Parietal lobe (tissue), 2 donors: ENCODE data around the gene SIRT4. TPM values are rescaled to one million over a fixed set of nuclear protein-coding genes. Genes with fewer than 3 reads are reported as not detected.

Experiments used
- small RNA-seq: library from RNA; depleted of rRNA; stranded (forward); fragments of <200 nt; gene quantifications from one replicate; pipeline ENCODE3, GENCODE V24; 2014; ENCODE audit warnings: low replicate concordance
- total RNA-seq: library from RNA; depleted of rRNA; stranded (reverse); fragments of >200 nt; gene quantifications from one replicate; pipeline ENCODE4 v1.2.3, GENCODE V29; 2014

SIRT4 gene
- total RNA-seq, result 2.2 TPM

GRCh38 chr12:120301962-120302815, at the start of gene SIRT4:
Gene SIRT4, plus strand, starts transcription at chr12:120302321. Its CDS starts 1,241 bp downstream, at chr12:120303562.

GRCh38 chr12:120265473-120266179, 36.5 kb upstream of the SIRT4 start, which contains the start of gene PXN:
Gene PXN, minus strand, starts transcription at chr12:120265730. Its CDS starts 101 bp downstream, at chr12:120265629.

GRCh38 chr12:120292661-120293531, 9.2 kb upstream of the SIRT4 start, which contains the start of gene RNU4-1:
Gene RNU4-1, minus strand, starts transcription at chr12:120293237.

GRCh38 chr12:120327593-120327992, 25.5 kb downstream of the SIRT4 start, which contains the start of gene PLA2G1B:
Gene PLA2G1B, minus strand, starts transcription at chr12:120327779. Its CDS starts 26 bp downstream, at chr12:120327753.

Small RNA genes lying within 50 kb of the gene (small RNA-seq; reads per million reads assigned to genes)
- gene RNU4-1, result 1,026 reads per million, percentile 98 among the genes with 10 or more reads in this experiment
- 2,108 reads per million, percentile 99 among the genes with 10 or more reads in this experiment for gene RNU4-2
- not detected for gene RNU6-1088P

Other genes with a start within 250 kb of the SIRT4 start
- gene RAB35, start 185.6 kb upstream of the SIRT4 start, total RNA-seq, result 31.0 TPM
- gene GCN1, start 107.6 kb upstream of the SIRT4 start, total RNA-seq, result 97.3 TPM
- 1,587 TPM for gene RPLP0, start 101.2 kb upstream of the SIRT4 start, total RNA-seq
- 5.6 TPM for gene PXN, start 36.6 kb upstream of the SIRT4 start, total RNA-seq
- gene RNU4-2, start 10.4 kb upstream of the SIRT4 start, total RNA-seq, result under 0.01 TPM
- gene RNU4-1, start 9.1 kb upstream of the SIRT4 start, total RNA-seq, result under 0.01 TPM
- gene PLA2G1B, start 25.5 kb downstream of the SIRT4 start, total RNA-seq, result not detected
- gene MSI1, start 66.8 kb downstream of the SIRT4 start, total RNA-seq, result 15.0 TPM
- 329 TPM for gene COX6A1, start 135.8 kb downstream of the SIRT4 start, total RNA-seq
- gene TRIAP1, start 144.1 kb downstream of the SIRT4 start, total RNA-seq, result 9.7 TPM
- 30.0 TPM for gene GATC, start 144.1 kb downstream of the SIRT4 start, total RNA-seq
- 93.9 TPM for gene SRSF9, start 167.4 kb downstream of the SIRT4 start, total RNA-seq
- 231 TPM for gene DYNLL1, start 193.8 kb downstream of the SIRT4 start, total RNA-seq
- 16.6 TPM for gene COQ5, start 226.8 kb downstream of the SIRT4 start, total RNA-seq
- 162 TPM for gene RNF10, start 232.0 kb downstream of the SIRT4 start, total RNA-seq